Adrenal gland (tissue), 5 donors: ENCODE data around the gene NPTXR.

Experiments
- CTCF ChIP-seq, 6 experiments: fragments of 450-650 bp in 4 of 6; fragments of 200-600 bp in 2 of 6; sonication (generic) in 1 of 6; IDR thresholded peaks; 1 replicate in 5 of 6; 2 replicates in 1 of 6; pipeline versions ENCODE4 v1.5.1 to v1.8.0; 2016 to 2021; ENCODE audit warnings: antibody characterized with exemption in 6 of 6, mild to moderate bottlenecking in 2 of 6, moderate library complexity in 1 of 6
- POLR2A ChIP-seq, 2 donors: fragments of 450-650 bp; IDR thresholded peaks; one replicate each; pipeline ENCODE4 v1.6.1; 2017; ENCODE audit warnings: antibody characterized with exemption in 2 of 2, mild to moderate bottlenecking in 2 of 2, moderate library complexity in 1 of 2
- donor health status: DM: no; HTN: no; CAD: no.

- no peak for TF ChIP-seq CTCF (IDR thresholded peaks at IDR 0.05)
- TF ChIP-seq POLR2A (IDR thresholded peaks at IDR 0.05), result no peak
Observed at GRCh38 chr22:38793317-38793716, 50.5 kb downstream of the NPTXR start.
